ENCODE measurements around the gene LIPM.

Gene LIPM

GRCh38 chr10:88840881-88841280, 38.4 kb downstream of the LIPM start:
- no peak for DNase-seq (ENCODE audit: low spot score)

GRCh38 chr10:88841316-88842111, 39.0 kb downstream of the LIPM start:
- DNase-seq (ENCODE audit: low spot score) = no peak

GRCh38 chr10:88843171-88843570, 40.6 kb downstream of the LIPM start:
- no peak for DNase-seq (ENCODE audit: low spot score)

GRCh38 chr10:88848499-88848898, 46.0 kb downstream of the LIPM start:
- no peak for DNase-seq (ENCODE audit: low spot score)

- DNase-seq (ENCODE audit: low spot score) = no peak
Observed at GRCh38 chr10:88849234-88849633, 46.7 kb downstream of the LIPM start.

GRCh38 chr10:88850712-88851111, 48.2 kb downstream of the LIPM start:
- no peak for DNase-seq (ENCODE audit: low spot score)

GRCh38 chr10:88851706-88852105, 49.2 kb downstream of the LIPM start, which contains the start of gene ANKRD22:
Gene ANKRD22, minus strand, starts transcription at chr10:88851844. Its CDS starts 237 bp downstream, at chr10:88851607.
- no peak for DNase-seq (ENCODE audit: low spot score)

- DNase-seq (ENCODE audit: low spot score) = no peak
Observed at GRCh38 chr10:88852327-88852726, 49.8 kb downstream of the LIPM start.

- no peak for DNase-seq (ENCODE audit: low spot score)
Observed at GRCh38 chr10:88853155-88853881, 50.8 kb downstream of the LIPM start.

- DNase-seq (ENCODE audit: low spot score) = no peak
Observed at GRCh38 chr10:88854684-88855083, 52.2 kb downstream of the LIPM start.

- no peak for DNase-seq (ENCODE audit: low spot score)
Observed at GRCh38 chr10:88857831-88858230, 55.3 kb downstream of the LIPM start.

- DNase-seq (ENCODE audit: low spot score) = no peak
Observed at GRCh38 chr10:88858491-88858890, 56.0 kb downstream of the LIPM start.

GRCh38 chr10:88861036-88861435, 58.5 kb downstream of the LIPM start:
- no peak for DNase-seq (ENCODE audit: low spot score)

- DNase-seq (ENCODE audit: low spot score) = no peak
Observed at GRCh38 chr10:88865281-88865876, 62.8 kb downstream of the LIPM start.

- DNase-seq (ENCODE audit: low spot score) = no peak
Observed at GRCh38 chr10:88866454-88866853, 63.9 kb downstream of the LIPM start.

- DNase-seq (ENCODE audit: low spot score) = no peak
Observed at GRCh38 chr10:88870089-88870488, 67.6 kb downstream of the LIPM start.

All from hematopoietic multipotent progenitor cell treated with erythropoietin and hydrocortisone succinate and interleukin-3 and kit ligand, for 17 days (in vitro differentiated cells).